Measurements from ENCODE around the gene SGMS1. TPM values are rescaled to one million over a fixed set of nuclear protein-coding genes. Genes with fewer than 3 reads are reported as not detected.

Gene SGMS1
- total RNA-seq, 4 donors from 2014 or later, result 64.3 to 132 (median 87.0) TPM

DNA sequence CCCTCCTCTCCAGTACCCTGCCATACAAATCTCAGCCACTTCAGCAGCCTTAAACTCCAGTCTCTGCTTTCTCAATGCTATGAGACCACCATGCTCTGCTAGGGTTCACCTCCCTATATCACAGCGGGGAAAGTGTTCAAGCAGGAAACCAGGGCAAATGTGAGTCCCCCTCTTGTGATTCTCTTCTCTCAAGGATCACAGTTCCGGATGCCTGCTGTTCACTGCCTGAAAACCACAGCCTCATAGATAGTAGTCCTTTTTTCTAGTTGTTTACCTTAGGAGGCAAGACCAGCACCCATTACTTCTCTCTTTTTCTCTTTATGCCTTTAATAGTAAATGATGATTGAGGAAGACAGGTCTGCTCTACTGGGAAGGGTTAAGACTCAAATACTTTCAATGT is 100.8 kb downstream of the SGMS1 start:
- 87% methylated on average over 2 of the region's 2 CpGs for WGBS
- Histone ChIP-seq H3K27ac (replicated peaks in 1 of 4) (no peak overlapping the region), H3K9me3 (no peaks in the 10 kb centered on the region), H3K4me3 (no peak overlapping the region), H3K27me3 (no peaks in the 10 kb centered on the region), H3K4me1 (peaks cover 0 to 44% (median 9%) of the 10 kb centered on the region in 4 donors), H3K36me3 (peaks cover 0 to 4% (median 0%) of the 10 kb centered on the region in 4 donors)
- TF ChIP-seq CTCF (IDR thresholded peaks at IDR 0.05), result no peak
- no peak for DNase-seq (ENCODE audit: extremely low spot score)
- intact Hi-C loops (cut with DNase I), result no loop called here

DNA sequence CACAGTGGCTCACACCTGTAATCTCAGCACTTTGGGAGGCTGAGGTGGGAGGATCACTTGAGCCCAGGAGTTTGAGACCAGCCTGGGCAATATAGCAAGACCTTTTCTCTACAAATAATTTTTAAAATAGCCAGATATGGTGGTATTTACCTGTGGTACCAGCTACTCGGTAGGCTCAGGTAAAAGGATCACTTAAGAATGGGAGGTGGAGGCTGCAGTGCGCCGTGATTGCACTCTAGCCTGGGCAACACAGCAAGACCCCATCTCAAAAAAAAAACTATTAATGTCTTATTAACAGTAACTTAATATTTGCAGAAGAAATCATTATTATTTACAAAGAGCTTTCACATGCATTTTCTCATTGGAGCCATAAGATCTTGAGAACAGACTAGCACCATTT is 103.6 kb downstream of the SGMS1 start:
- intact Hi-C loops (cut with DNase I), result no loop called here
- DNase-seq (ENCODE audit: extremely low spot score), result no peak
- peaks cover 12 to 64% (median 28%) of the 10 kb centered on the region in 4 donors for H3K4me1 ChIP-seq
- WGBS, result 97% methylated on average over 3 of the region's 3 CpGs
- no peak overlapping the region for H3K27ac ChIP-seq (replicated peaks in 1 of 4)
- peaks cover 0 to 4% (median 0%) of the 10 kb centered on the region in 4 donors for H3K36me3 ChIP-seq
- H3K9me3 ChIP-seq, result no peaks in the 10 kb centered on the region
- H3K4me3 ChIP-seq, result no peak overlapping the region
- no peak for TF ChIP-seq CTCF (IDR thresholded peaks at IDR 0.05)
- no peak for TF ChIP-seq POLR2AphosphoS5 (IDR thresholded peaks at IDR 0.05)
- TF ChIP-seq POLR2A (IDR thresholded peaks at IDR 0.05; ENCODE audit: low read depth), result no peak
- TF ChIP-seq EP300 (IDR thresholded peaks at IDR 0.05), result no peak
- H3K27me3 ChIP-seq, result no peaks in the 10 kb centered on the region

GRCh38 chr10:50517626-50518025 is 106.1 kb downstream of the SGMS1 start:
- Histone ChIP-seq H3K9me3 (no peaks in the 10 kb centered on the region), H3K36me3 (peaks cover 0 to 4% (median 0%) of the 10 kb centered on the region in 4 donors), H3K4me3 (no peak overlapping the region), H3K27ac (replicated peaks in 1 of 4) (peak overlapping the region in 2 of 4 donors; percentile 14 to 51), H3K27me3 (no peaks in the 10 kb centered on the region), H3K4me1 (peaks cover 18 to 63% (median 40%) of the 10 kb centered on the region in 4 donors)
- no peak for DNase-seq (ENCODE audit: extremely low spot score)
- 57% methylated on average over 3 of the region's 3 CpGs for WGBS
- intact Hi-C loops (cut with DNase I), result loop anchor here (5.0 kb wide), 1 partner anchor 105 kb away; the partner anchor contains the start of gene SGMS1
- TF ChIP-seq CTCF (IDR thresholded peaks at IDR 0.05) (no peak), POLR2A (IDR thresholded peaks at IDR 0.05; ENCODE audit: low read depth) (no peak), EP300 (IDR thresholded peaks at IDR 0.05) (no peak), POLR2AphosphoS5 (IDR thresholded peaks at IDR 0.05) (peak in 1 of 2 donors; percentile 14)

DNA sequence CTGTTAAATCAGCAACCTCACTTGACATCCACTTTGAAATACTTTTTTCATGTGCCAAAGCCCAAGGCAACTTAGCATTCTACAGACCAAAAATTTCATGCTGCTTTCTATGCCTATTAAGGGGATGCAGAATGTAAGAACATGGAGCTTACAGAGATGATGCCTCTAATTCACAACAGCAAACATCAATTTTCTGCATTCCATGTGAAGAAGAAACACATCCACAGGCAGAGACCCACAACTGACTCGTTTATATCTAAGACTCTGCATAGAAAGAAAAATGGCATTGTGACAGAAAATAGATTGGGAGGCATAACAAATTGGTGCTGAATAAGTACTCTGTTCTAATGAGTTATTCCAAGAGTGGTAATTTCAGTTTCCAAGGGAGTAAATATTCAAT is 107.6 kb downstream of the SGMS1 start:
- 53% methylated on average over 1 of the region's 1 CpG for WGBS
- Histone ChIP-seq H3K36me3 (peaks cover 0 to 4% (median 0%) of the 10 kb centered on the region in 4 donors), H3K27me3 (no peaks in the 10 kb centered on the region), H3K4me1 (peaks cover 33 to 64% (median 53%) of the 10 kb centered on the region in 4 donors), H3K4me3 (no peak overlapping the region), H3K27ac (replicated peaks in 1 of 4) (no peak overlapping the region), H3K9me3 (no peaks in the 10 kb centered on the region)
- TF ChIP-seq POLR2A (IDR thresholded peaks at IDR 0.05; ENCODE audit: low read depth), result no peak
- no peak for TF ChIP-seq CTCF (IDR thresholded peaks at IDR 0.05)
- TF ChIP-seq EP300 (IDR thresholded peaks at IDR 0.05), result no peak
- TF ChIP-seq POLR2AphosphoS5 (IDR thresholded peaks at IDR 0.05), result no peak
- DNase-seq (ENCODE audit: extremely low spot score), result no peak
- intact Hi-C loops (cut with DNase I), result loop anchor here (5.0 kb wide), 1 partner anchor 106 kb away; the partner anchor contains the start of gene SGMS1

GRCh38 chr10:50515420-50515819 is 108.3 kb downstream of the SGMS1 start:
- H3K36me3 ChIP-seq, result peaks cover 0 to 4% (median 0%) of the 10 kb centered on the region in 4 donors
- H3K4me3 ChIP-seq, result no peak overlapping the region
- H3K27me3 ChIP-seq, result no peaks in the 10 kb centered on the region
- peaks cover 33 to 69% (median 56%) of the 10 kb centered on the region in 4 donors for H3K4me1 ChIP-seq
- TF ChIP-seq EP300 (IDR thresholded peaks at IDR 0.05) (no peak), POLR2A (IDR thresholded peaks at IDR 0.05; ENCODE audit: low read depth) (no peak), POLR2AphosphoS5 (IDR thresholded peaks at IDR 0.05) (no peak), CTCF (IDR thresholded peaks at IDR 0.05) (no peak)
- no peak overlapping the region for H3K27ac ChIP-seq (replicated peaks in 1 of 4)
- intact Hi-C loops (cut with DNase I), result loop anchor here (5.0 kb wide), 1 partner anchor 107 kb away; the partner anchor contains the start of gene SGMS1
- H3K9me3 ChIP-seq, result no peaks in the 10 kb centered on the region
- no peak for DNase-seq (ENCODE audit: extremely low spot score)
- 96% methylated on average over 2 of the region's 2 CpGs for WGBS
